ENCODE results near the gene R3HDML.

DNA sequence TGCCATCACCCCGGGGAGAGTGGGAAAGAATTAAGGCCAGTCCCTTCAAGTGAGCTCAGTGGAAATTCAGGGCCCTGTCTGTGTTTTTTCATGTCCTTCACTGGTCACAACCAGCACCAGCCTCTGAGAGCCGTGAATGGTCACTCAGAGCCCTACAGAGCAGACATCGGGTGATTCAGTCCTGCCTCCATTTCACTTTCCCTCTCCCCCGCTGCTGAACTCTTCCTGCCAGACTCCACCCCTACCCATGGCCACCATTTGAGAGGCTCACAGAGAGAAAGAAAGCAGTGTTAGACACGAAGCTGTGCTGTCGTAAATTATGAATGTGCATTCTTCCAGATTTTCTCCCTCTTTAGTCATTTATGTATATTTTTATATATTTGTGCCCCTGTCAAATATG is 5.4 kb downstream of the R3HDML start:
- TF ChIP-seq CTCF (optimal IDR thresholded peaks at IDR 0.05 in 1 of 3, IDR thresholded peaks at IDR 0.05 in 1 of 3, conservative IDR thresholded peaks at IDR 0.05 in 1 of 3; ENCODE audit: extremely low read depth in 1 of 3, insufficient read depth in 2 of 3, low read length in 3 of 3) (no peak), EZH2 (IDR thresholded peaks at IDR 0.05; ENCODE audit: low read length) (no peak)
